ENCODE data around the gene C8G.

DNA sequence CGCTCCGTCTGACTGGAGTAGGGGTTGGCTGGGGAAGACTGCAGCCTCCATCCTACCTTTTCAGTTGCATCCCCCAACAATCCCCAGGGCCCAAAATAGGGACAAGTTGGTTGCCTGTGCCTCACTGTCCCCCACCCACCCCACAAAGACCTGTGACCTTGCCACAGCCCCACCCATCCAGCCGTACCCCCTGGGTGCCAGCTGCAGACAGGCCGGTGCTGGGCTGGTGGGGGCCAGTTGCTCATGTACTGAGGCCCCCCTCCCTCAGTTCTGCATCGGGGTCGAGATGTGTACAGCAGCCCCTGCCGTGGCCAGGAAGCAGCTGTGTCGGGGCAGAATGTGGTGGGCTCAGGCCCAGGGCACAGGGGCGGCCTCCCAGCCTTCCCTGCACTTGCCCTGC is 38.1 kb downstream of the C8G start:
- TF ChIP-seq, protein P1, sequence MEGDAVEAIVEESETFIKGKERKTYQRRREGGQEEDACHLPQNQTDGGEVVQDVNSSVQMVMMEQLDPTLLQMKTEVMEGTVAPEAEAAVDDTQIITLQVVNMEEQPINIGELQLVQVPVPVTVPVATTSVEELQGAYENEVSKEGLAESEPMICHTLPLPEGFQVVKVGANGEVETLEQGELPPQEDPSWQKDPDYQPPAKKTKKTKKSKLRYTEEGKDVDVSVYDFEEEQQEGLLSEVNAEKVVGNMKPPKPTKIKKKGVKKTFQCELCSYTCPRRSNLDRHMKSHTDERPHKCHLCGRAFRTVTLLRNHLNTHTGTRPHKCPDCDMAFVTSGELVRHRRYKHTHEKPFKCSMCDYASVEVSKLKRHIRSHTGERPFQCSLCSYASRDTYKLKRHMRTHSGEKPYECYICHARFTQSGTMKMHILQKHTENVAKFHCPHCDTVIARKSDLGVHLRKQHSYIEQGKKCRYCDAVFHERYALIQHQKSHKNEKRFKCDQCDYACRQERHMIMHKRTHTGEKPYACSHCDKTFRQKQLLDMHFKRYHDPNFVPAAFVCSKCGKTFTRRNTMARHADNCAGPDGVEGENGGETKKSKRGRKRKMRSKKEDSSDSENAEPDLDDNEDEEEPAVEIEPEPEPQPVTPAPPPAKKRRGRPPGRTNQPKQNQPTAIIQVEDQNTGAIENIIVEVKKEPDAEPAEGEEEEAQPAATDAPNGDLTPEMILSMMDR (IDR thresholded peaks at IDR 0.05), result no peak
- TF ChIP-seq POLR2A (IDR thresholded peaks at IDR 0.05) (no peak), EP300 (IDR thresholded peaks at IDR 0.05; ENCODE audit: low read depth) (no peak), POLR2AphosphoS5 (IDR thresholded peaks at IDR 0.05) (no peak)

Data from transverse colon (tissue), 4 donors.